ENCODE results near the gene SLC4A3. TPM values are rescaled to one million over a fixed set of nuclear protein-coding genes. Genes with fewer than 3 reads are reported as not detected.

The SLC4A3 gene
- total and polyA plus RNA-seq, 2 of the 8 experiments (the other 6 are each of a cell fraction or from before 2014, with no cell fraction given): 4.8 to 7.4 TPM

DNA sequence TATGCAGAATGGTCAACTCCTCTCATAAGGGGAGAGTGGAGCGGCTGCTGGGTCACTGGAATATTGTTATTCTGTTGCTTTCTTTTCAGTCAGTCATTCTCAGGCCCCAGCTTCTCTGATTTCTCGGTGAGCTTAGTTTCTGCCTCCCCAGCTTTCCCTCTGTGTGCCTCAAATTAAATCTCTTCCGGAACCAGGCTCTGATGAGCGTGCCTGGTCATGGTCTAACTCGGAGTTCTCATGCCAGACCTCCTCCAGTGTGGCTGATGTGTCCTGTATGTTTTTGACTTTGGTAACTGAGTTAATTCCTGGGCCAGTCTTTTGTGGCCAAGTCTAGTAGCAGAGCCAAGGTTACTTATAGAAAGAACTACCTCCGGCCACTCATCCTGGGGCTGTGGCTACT lies 34.7 kb upstream of the SLC4A3 start (continued):
- no peak for TF ChIP-seq CBX8 (IDR thresholded peaks at IDR 0.05; ENCODE audit: borderline replicate concordance, low read depth, low read length)
- no peak for TF ChIP-seq TAF7 (optimal IDR thresholded peaks at IDR 0.05; ENCODE audit: borderline replicate concordance, low read depth, low read length)
